T-helper 2 cell treated with Interferon-gamma antibody and Interleukin-4, amounts not matched to agents 100 ng/mL and 5 ng/mL, for 36 hours (primary cell): ENCODE measurements around the gene ABCB10. TPM values are rescaled to one million over a fixed set of nuclear protein-coding genes. Genes with fewer than 3 reads are reported as not detected.
"Not testable (repeated sequence)": the region's sequence is repeated elsewhere in the genome, so short reads cannot be mapped to it uniquely, and the experiment has no call there.

ENCODE experiments used
- intact Hi-C: fragments of 100-400 bp; cut with micrococcal nuclease; formaldehyde crosslinking; loops from one replicate; pipeline ENCODE4 v1.15.1; 2023
- total RNA-seq: library from RNA; stranded (reverse); gene quantifications from 2 replicates; pipeline ENCODE4 v1.2.3, GENCODE V29; 2022

The ABCB10 gene
- 34.9 and 36.2 TPM in 2 replicates for total RNA-seq

DNA sequence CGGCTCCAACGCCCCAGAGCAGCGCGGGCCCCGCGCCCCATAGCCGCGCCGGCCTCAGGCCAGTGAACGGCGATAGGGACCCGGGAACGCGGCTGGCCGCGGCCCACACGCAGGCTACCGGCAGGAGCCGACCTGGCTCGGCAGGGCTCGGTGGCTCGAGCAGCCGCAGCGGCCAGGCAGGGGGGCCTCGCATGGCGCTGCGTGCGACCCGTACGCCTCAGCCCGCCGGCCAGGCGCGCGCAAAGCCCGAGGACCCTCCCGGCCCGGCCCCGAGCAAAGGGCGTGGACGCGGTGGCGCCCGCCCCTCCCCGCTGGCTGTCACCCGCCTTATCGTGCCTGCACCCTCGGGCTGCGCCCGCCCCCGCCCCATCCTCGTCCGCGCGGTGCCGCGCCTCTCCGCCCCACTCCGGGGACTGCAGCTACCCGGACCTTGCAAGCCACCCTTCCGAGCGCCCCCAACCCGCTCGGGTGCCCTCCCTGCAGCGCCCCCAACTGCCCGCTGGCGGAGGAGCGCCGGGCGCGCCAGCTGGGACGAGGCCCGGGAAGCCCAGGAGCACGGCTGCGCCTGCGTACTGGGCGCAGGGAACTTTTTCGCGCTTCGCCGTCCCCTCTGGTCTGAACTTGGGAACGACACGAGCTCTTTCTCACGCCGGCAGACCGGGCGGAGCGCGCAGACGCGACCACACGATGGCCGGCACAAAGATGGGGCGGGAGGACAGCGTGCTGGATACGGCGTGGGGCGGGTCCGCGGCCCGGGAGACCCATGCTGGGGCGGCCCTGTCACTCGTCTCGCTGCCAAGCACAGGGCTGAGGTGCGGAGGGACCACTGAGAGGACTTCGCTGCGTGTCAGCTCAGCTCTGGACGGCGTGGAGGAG is at the start of gene ABCB10:
Gene ABCB10 (minus strand): TSS at position 248 of the 876 bp plus-strand sequence. CDS start 55 bp downstream, at position 193.
- intact Hi-C loops = loop anchor here (1.0 to 5.0 kb wide), 7 partner anchors 68 to 1456 kb away; partner anchors contain the start of genes C1orf35, COG2, GALNT2 and RAB4A

- intact Hi-C loops = no loop called here
These were observed 48.9 kb upstream of the ABCB10 start for GRCh38 chr1:229607370-229607769.

DNA sequence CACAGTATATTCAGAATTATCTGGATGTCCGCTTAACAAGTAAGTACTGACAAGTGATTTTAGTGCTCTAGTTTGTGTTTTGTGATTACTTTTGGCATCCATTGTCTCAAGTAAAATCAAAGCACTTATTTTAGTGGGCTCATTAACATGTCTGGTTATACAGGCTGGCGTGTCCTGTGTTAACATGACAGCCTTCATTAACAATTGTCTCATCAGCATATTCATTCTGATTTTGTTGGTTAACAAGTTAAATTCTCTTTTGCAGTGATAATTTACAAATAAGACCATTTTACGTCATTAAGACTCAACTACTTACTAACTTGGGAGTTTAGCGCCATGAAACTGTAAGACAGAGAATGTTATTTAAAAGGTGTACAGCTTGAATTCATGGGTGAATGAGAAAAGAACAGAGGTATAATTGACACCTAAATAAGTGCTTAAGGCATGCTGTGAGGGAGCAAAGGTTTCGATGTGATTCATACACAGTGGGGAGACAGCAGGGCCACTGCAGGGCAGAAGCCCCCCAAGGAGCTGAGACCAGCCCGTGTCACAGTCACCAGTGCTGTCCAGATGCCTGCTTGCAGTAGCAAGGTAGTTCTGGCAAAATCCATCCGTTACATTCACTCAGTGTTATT is 45.0 kb upstream of the ABCB10 start:
- intact Hi-C loops = no loop called here

DNA sequence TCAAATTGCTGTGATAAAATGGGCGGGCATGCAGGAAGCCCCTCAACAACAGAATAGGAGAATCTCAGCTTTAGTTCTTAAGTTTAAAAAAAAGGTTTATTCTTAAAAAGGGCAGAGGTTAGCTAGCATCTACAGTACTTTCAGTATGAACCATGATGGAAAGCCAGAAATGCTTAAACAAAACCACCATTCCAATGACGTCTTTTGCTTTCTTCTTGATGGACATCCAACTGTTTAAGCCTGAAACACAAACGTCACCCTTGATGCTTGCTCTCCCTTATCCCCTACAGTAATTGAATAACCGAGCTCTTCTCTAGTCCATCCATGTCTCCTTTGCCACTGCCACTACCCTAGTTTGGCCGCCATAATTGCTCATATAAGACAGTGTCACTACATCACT is 41.7 kb upstream of the ABCB10 start:
- intact Hi-C loops = no loop called here

- intact Hi-C loops = no loop called here
These were observed 40.9 kb upstream of the ABCB10 start for GRCh38 chr1:229599218-229599954.

GRCh38 chr1:229597877-229598276 is 39.4 kb upstream of the ABCB10 start:
- intact Hi-C loops = no loop called here

DNA sequence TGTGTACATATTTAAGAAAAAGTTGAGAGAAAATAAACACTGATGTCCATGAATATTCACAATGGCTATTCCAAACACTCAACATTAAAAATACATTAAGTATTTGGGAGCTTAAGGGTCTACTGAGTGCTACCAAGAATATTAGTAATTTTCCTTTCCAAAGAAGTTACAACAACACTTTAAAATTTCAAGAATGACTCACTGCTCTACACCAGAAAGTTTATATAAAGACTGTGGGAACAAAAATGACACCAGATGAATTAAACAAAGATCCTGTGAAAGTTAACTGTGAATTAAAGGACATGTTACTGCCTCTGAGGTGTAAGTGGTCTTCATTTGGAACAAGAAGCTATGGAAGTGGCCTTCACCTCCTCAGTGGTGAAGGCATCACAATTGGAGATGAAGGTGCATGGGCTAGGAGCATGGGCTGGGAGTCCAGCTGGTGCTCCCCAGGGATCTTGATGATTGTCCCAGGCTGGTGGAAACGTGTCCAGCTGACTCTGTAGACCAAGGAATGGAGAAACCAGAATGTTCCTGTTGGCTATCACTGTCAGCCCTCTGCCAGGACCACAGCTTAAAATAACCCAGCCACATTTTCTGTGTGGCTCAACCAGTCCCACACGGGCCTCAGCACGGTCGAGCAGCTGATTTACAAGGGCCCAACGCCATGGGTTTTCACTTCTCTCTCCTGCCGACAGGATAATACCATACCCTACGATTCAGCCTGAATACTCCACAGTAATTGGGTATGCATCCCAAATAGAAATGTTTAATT is 38.6 kb upstream of the ABCB10 start:
- intact Hi-C loops = no loop called here

DNA sequence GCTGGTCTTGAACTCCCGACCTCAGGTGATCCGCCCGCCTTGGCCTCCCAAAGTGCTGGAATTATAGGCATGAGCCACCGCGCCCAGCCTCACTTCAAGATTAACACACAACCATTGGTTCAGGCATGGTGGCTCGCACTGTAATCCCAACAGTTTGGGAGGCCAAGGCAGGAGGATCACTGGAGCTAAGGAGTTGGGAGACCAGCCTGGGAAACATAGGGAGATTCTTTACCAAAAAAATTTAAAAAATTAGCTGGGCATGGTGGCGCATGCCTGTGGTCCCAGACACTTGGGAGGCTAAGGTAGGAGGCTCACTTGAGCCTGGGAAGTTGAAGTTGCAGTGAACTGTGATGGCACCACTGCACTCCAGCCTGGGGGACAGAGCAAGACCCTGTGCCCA is 37.4 kb upstream of the ABCB10 start:
- intact Hi-C loops = not testable (repeated sequence)

GRCh38 chr1:229594227-229595008 is 35.9 kb upstream of the ABCB10 start:
- intact Hi-C loops = no loop called here

- intact Hi-C loops = no loop called here
These were observed 35.3 kb upstream of the ABCB10 start for GRCh38 chr1:229593800-229594199.

DNA sequence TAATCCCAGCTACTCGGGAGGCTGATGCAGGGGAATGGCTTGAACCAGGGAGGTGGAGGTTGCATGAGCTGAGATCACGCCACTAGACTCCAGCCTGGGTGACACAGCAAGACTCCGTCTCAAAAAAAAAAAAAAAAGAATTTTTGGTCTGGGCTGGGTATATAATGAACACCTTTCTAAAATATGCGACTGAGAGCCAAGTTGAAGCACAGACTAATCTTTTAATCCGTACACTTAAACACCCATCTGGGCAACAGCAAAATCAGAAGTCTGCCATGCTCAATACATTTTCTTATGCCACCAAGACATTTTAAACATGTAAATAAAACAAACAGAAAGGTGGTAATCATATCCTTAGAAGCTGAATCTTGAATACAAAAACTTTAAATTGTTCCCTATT is 31.6 kb upstream of the ABCB10 start:
- intact Hi-C loops = no loop called here

DNA sequence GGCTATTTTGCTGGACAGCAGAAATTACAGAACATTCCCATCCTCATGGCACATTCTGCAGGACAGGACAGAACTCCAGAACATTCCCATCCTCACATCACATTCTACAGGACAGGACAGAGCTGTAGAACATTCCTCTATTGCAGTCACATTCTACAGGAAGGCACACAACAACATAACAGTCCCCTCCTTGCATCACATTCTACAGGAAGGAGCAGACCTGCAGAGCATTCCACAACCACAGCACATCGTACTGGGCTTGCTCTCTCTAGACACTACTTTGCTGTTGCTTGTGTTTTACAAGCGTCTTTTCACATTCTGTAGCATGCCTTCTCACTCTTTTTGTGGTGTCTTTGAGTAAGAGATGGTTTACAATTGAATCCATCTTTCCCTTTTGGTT is 26.8 kb upstream of the ABCB10 start:
- intact Hi-C loops = no loop called here

DNA sequence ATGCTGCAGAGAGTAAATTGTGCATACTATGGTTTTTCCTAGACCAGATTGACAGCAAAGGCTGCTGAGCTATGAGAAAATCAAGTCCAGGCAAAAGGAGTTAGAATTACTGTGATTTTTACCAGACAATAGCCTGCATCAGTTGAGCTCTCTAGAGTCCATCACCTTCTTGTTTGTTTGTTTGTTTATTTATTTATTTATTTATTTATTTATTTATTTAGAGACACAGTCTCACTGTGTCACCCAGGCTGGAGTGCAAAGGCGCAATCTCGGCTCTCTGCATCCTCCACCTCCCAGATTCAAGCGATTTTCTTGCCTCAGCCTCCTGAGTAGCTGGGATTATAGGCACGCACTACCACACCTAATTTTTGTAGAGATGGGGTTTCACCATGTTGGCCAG is 24.2 kb upstream of the ABCB10 start:
- intact Hi-C loops = no loop called here

GRCh38 chr1:229582011-229582694 is 23.6 kb upstream of the ABCB10 start:
- intact Hi-C loops = no loop called here

DNA sequence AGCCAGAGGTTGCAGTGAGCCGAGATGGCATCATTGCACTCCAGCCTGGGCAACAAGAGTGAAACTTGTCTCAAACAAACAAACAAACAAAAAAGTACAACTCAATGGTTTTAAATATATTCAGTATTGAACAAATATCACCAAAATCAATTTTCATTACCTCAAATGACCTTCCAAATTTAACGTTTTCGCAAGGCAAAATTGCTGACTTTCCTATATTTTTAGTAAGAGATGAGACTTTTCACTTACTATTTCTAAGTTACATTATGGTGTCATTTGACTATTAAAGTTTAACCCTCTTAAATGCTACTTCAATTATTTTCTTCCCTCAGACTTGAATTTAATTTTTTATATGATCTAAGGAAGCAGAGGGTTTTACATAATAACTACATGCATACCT is 23.0 kb upstream of the ABCB10 start:
- intact Hi-C loops = no loop called here

GRCh38 chr1:229579059-229579673 is 20.7 kb upstream of the ABCB10 start:
- intact Hi-C loops = no loop called here

DNA sequence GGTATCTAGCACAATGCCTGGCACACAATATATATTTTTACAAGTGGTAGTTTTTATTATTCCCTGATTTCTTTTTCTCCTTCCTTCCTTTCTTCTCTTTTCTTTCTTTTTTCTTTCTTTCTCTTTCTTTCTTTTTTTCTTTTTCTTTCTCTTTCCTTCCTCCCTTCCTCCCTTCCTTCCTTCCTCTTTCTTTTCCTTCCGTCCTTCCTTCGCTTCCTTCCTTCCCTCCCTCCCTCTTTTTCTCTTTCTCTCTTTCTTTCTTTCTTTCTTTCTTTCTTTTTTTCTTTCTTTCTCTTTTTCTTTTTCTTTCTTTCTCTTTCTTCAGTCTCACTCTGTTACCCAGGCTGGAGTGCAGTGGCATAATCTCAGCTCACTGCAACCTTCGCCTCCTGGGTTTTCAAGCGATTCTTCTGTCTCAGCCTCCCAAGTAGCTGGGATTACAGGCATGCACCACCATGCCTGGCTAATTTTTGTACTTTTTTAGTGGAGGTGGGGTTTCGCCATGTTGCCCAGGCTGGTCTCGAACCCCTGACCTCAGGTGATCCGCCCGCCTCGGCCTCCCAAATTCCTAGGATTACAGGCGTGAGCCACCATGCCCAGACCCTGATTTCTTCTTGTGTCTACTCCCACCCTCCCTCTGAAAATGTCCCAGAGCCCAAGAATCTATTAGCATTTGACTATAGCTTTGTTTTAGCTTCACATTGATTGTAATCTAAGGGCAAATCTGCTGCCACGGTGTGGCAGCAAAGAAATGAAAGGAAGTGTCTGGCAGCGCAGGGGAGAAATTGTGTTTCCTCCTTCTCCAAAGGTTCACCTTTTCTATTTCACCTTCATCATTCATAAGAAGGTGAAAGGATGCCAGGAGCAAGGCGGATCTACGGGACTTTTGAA is 19.9 kb upstream of the ABCB10 start:
- intact Hi-C loops = no loop called here

GRCh38 chr1:229574679-229575442 is 16.4 kb upstream of the ABCB10 start:
- intact Hi-C loops = no loop called here
